Spinal cord (tissue), 10 donors: ENCODE data around the gene SEC31A. TPM values are rescaled to one million over a fixed set of nuclear protein-coding genes. Genes with fewer than 3 reads are reported as not detected.
A peak's percentile ranks its signal among the peaks of the same experiment; 100 is the strongest.

ENCODE experiments used
- DNase-seq, 6 donors: peaks; one replicate each; pipeline versions ENCODE4 v3.0.0 to v3.0.0-alpha.2; 2013 to 2015; ENCODE audit warnings: low spot score in 6 of 6, low read depth in 4 of 6
- H3K27ac ChIP-seq: one replicate; pipeline ENCODE4 v1.5.1; 2013; ENCODE audit warnings: low read depth, low read length, control low read depth
- H3K27me3 ChIP-seq: one replicate; pipeline ENCODE4 v1.6.1; 2013; ENCODE audit warnings: low read length; ENCODE audit not compliant: control insufficient read depth, insufficient read depth
- H3K36me3 ChIP-seq: one replicate; pipeline ENCODE4 v1.6.1; 2013; ENCODE audit warnings: low read length; ENCODE audit not compliant: control insufficient read depth, insufficient read depth
- H3K4me1 ChIP-seq: one replicate; pipeline ENCODE4 v1.6.1; 2013; ENCODE audit warnings: low read length; ENCODE audit not compliant: control insufficient read depth, insufficient read depth
- H3K4me3 ChIP-seq: one replicate; pipeline ENCODE4 v1.5.1; 2013; ENCODE audit warnings: low read depth, low read length, control low read depth
- H3K9me3 ChIP-seq: one replicate; pipeline ENCODE4 v1.6.1; 2013; ENCODE audit warnings: low read length; ENCODE audit not compliant: control insufficient read depth, insufficient read depth
- WGBS: methylation state at CpG from one replicate; pipeline ENCODE4 v1.1.5; 2013; ENCODE audit warnings: missing lambda C conversion rate; ENCODE audit not compliant: insufficient coverage; 5-methylcytosine and 5-hydroxymethylcytosine counted together
- polyA plus RNA-seq, 2 donors: library from polyadenylated mRNA; unstranded; fragments of 120-200 nt; gene quantifications; one replicate each; pipeline ENCODE4 v1.2.1, GENCODE V29; 2013; ENCODE audit not compliant: insufficient read length in 2 of 2
- total RNA-seq, 2 donors: library from RNA; depleted of rRNA in 1 of 2; stranded (reverse); fragments of 120-200 nt in 1 of 2; fragments of >200 nt in 1 of 2; gene quantifications; one replicate each; pipeline versions ENCODE4 v1.2.3 to v1.2.4, GENCODE V29; 2013 to 2014
- donor health status: healthy.

SEC31A gene
- total and polyA plus RNA-seq, 4 donors = 121 to 177 (median 151) TPM

- H3K36me3 ChIP-seq = peaks cover 12% of the 10 kb centered on the region
Observed at GRCh38 chr4:82776925-82777542, 113.9 kb downstream of the SEC31A start.

GRCh38 chr4:82775243-82775642 lies 115.7 kb downstream of the SEC31A start:
- H3K4me3 ChIP-seq = no peak overlapping the region
- DNase-seq = no peak

More at GRCh38 chr4:82776925-82777542, 113.9 kb downstream of the SEC31A start:
- Histone ChIP-seq H3K27ac (peak overlapping the region; percentile 40), H3K4me3 (no peak overlapping the region), H3K27me3 (no peaks in the 10 kb centered on the region), H3K9me3 (no peaks in the 10 kb centered on the region), H3K4me1 (peaks cover 41% of the 10 kb centered on the region)
- DNase-seq = peak in 1 of 6 donors; percentile 41
- WGBS = 75% methylated on average over 4 of the region's 5 CpGs

GRCh38 chr4:82774711-82775171 lies 116.2 kb downstream of the SEC31A start:
- Histone ChIP-seq H3K27ac (peak overlapping the region; percentile 40), H3K4me1 (peaks cover 42% of the 10 kb centered on the region), H3K36me3 (peaks cover 12% of the 10 kb centered on the region), H3K4me3 (no peak overlapping the region), H3K27me3 (no peaks in the 10 kb centered on the region), H3K9me3 (no peaks in the 10 kb centered on the region)
- peak in 2 of 6 donors; percentile 39 to 79 for DNase-seq
- WGBS = 18% methylated on average over 1 of the region's 3 CpGs

More at GRCh38 chr4:82775243-82775642, 115.7 kb downstream of the SEC31A start:
- Histone ChIP-seq H3K36me3 (peaks cover 12% of the 10 kb centered on the region), H3K27ac (peak overlapping the region; percentile 25), H3K27me3 (no peaks in the 10 kb centered on the region), H3K4me1 (peaks cover 42% of the 10 kb centered on the region), H3K9me3 (no peaks in the 10 kb centered on the region)
- 93% methylated on average over 4 of the region's 5 CpGs for WGBS

GRCh38 chr4:82773057-82773456 lies 117.9 kb downstream of the SEC31A start:
- Histone ChIP-seq H3K27ac (peak overlapping the region; percentile 45), H3K4me1 (peaks cover 45% of the 10 kb centered on the region), H3K4me3 (no peak overlapping the region), H3K36me3 (peaks cover 3% of the 10 kb centered on the region), H3K9me3 (no peaks in the 10 kb centered on the region), H3K27me3 (no peaks in the 10 kb centered on the region)
- 40% methylated on average over 3 of the region's 4 CpGs for WGBS
- peak in 1 of 6 donors; percentile 71 for DNase-seq

GRCh38 chr4:82770607-82771006 lies 120.3 kb downstream of the SEC31A start:
- Histone ChIP-seq H3K36me3 (peaks cover 3% of the 10 kb centered on the region), H3K4me3 (no peak overlapping the region), H3K27me3 (no peaks in the 10 kb centered on the region), H3K9me3 (no peaks in the 10 kb centered on the region), H3K27ac (peak overlapping the region; percentile 44), H3K4me1 (peaks cover 45% of the 10 kb centered on the region)
- DNase-seq = peak in 3 of 6 donors; percentile 60 to 89 (median 74)
- 16% methylated on average over 3 of the region's 3 CpGs for WGBS

Other genes starting within 250 kb of the SEC31A start
- gene SCD5, start 92.4 kb downstream of the SEC31A start, total RNA-seq = 100 to 1,000 TPM; 180 to 297 TPM
- gene SCD5, start 92.4 kb downstream of the SEC31A start, polyA plus RNA-seq = 100 to 1,000 TPM; 419 to 506 TPM
- 10 to 100 TPM; 12.6 to 20.0 TPM for gene THAP9, start 9.6 kb upstream of the SEC31A start, total RNA-seq
- gene THAP9, start 9.6 kb upstream of the SEC31A start, polyA plus RNA-seq = 1 to 10 TPM; 6.9 to 8.3 TPM
- gene LIN54, start 119.7 kb upstream of the SEC31A start, total RNA-seq = 10 to 100 TPM; 20.1 to 25.7 TPM
- 10 to 100 TPM; 12.8 to 15.2 TPM for gene LIN54, start 119.7 kb upstream of the SEC31A start, polyA plus RNA-seq
- gene COPS4, start 144.0 kb upstream of the SEC31A start, total RNA-seq = 100 to 1,000 TPM in 1 of 2 donors, 10 to 100 TPM in 1; 79.3 to 167 TPM
- gene COPS4, start 144.0 kb upstream of the SEC31A start, polyA plus RNA-seq = 10 to 100 TPM; 71.6 to 73.9 TPM
- gene PLAC8, start 223.6 kb upstream of the SEC31A start, total RNA-seq = 10 to 100 TPM in 1 of 2 donors, 1 to 10 TPM in 1; 1.1 to 14.7 TPM
- 1 to 10 TPM; 1.3 to 1.5 TPM for gene PLAC8, start 223.6 kb upstream of the SEC31A start, polyA plus RNA-seq